SK-N-SH (cell line): ENCODE results near the gene CARTPT.

Source experiments
- RFX5 ChIP-seq: IDR thresholded peaks from 2 replicates; pipeline ENCODE4 v1.6.1; 2012; ENCODE audit warnings: mild to moderate bottlenecking, improper control_type of control experiment, low read length
- TF ChIP-seq, protein P1 (sequence below): fragments of 200-600 bp; sonication (generic); IDR thresholded peaks from 2 replicates; pipeline ENCODE4 v1.6.1; 2017; ENCODE audit warnings: antibody characterized with exemption, mild to moderate bottlenecking, moderate library complexity
- TF ChIP-seq, protein P2 (sequence below): IDR thresholded peaks from 2 replicates; pipeline ENCODE4 v1.4.0; 2012; ENCODE audit warnings: low read depth, borderline replicate concordance

GRCh38 chr5:71752441-71753190 lies 33.5 kb downstream of the CARTPT start:
- TF ChIP-seq, protein P1, sequence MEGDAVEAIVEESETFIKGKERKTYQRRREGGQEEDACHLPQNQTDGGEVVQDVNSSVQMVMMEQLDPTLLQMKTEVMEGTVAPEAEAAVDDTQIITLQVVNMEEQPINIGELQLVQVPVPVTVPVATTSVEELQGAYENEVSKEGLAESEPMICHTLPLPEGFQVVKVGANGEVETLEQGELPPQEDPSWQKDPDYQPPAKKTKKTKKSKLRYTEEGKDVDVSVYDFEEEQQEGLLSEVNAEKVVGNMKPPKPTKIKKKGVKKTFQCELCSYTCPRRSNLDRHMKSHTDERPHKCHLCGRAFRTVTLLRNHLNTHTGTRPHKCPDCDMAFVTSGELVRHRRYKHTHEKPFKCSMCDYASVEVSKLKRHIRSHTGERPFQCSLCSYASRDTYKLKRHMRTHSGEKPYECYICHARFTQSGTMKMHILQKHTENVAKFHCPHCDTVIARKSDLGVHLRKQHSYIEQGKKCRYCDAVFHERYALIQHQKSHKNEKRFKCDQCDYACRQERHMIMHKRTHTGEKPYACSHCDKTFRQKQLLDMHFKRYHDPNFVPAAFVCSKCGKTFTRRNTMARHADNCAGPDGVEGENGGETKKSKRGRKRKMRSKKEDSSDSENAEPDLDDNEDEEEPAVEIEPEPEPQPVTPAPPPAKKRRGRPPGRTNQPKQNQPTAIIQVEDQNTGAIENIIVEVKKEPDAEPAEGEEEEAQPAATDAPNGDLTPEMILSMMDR, result no peak
- TF ChIP-seq RFX5, result no peak
- TF ChIP-seq, protein P2, sequence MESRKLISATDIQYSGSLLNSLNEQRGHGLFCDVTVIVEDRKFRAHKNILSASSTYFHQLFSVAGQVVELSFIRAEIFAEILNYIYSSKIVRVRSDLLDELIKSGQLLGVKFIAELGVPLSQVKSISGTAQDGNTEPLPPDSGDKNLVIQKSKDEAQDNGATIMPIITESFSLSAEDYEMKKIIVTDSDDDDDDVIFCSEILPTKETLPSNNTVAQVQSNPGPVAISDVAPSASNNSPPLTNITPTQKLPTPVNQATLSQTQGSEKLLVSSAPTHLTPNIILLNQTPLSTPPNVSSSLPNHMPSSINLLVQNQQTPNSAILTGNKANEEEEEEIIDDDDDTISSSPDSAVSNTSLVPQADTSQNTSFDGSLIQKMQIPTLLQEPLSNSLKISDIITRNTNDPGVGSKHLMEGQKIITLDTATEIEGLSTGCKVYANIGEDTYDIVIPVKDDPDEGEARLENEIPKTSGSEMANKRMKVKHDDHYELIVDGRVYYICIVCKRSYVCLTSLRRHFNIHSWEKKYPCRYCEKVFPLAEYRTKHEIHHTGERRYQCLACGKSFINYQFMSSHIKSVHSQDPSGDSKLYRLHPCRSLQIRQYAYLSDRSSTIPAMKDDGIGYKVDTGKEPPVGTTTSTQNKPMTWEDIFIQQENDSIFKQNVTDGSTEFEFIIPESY, result no peak
